ENCODE data around the gene DIAPH3.

- TF ChIP-seq CTCF (IDR thresholded peaks at IDR 0.05; ENCODE audit: low read depth, low read length) (no peak), EZH2phosphoT487 (IDR thresholded peaks at IDR 0.05; ENCODE audit: low read depth) (no peak)
Observed at GRCh38 chr13:59702269-59702668, 461.5 kb downstream of the DIAPH3 start.

Data from OCI-LY3 (cell line).